ENCODE results near the gene CBX5. TPM values are rescaled to one million over a fixed set of nuclear protein-coding genes. Genes with fewer than 3 reads are reported as not detected.
A peak's percentile ranks its signal among the peaks of the same experiment; 100 is the strongest.

CBX5 gene
- total RNA-seq, 2 donors from 2014 or later, result 49.9 to 52.8 TPM

DNA sequence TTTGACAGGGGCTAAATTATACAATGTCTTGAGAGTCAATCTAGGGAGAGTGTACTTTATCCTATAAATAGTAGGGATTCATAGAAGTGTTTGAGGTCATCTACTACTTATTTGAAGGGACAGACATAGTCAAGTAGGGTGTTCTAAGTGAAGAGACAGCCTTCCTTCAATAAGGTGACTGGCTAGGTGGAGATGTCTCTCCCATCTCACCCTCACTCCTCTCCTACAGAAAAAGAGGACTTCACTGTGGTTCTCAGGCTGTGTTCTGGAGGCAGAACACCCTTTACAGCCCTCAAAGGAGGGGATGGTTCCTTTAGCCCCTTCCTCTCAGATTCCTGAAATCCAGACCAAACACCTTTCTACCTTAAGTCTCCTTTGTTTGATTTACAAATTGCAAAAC lies 23.7 kb upstream of the CBX5 start:
- no peak for DNase-seq (ENCODE audit: low spot score)
- Histone ChIP-seq H3K27me3 (replicated peaks; ENCODE audit: insufficient read depth) (no peaks in the 10 kb centered on the region), H3K4me3 (no peak overlapping the region), H3K4me1 (replicated peaks) (no peaks in the 10 kb centered on the region), H3K9me3 (no peaks in the 10 kb centered on the region), H3K36me3 (no peaks in the 10 kb centered on the region), H3K27ac (no peak overlapping the region)
- intact Hi-C loops (cut with DNase I), result no loop called here
- TF ChIP-seq POLR2AphosphoS5 (IDR thresholded peaks at IDR 0.05), result no peak
- TF ChIP-seq POLR2A (IDR thresholded peaks at IDR 0.05), result no peak
- TF ChIP-seq, protein P1, sequence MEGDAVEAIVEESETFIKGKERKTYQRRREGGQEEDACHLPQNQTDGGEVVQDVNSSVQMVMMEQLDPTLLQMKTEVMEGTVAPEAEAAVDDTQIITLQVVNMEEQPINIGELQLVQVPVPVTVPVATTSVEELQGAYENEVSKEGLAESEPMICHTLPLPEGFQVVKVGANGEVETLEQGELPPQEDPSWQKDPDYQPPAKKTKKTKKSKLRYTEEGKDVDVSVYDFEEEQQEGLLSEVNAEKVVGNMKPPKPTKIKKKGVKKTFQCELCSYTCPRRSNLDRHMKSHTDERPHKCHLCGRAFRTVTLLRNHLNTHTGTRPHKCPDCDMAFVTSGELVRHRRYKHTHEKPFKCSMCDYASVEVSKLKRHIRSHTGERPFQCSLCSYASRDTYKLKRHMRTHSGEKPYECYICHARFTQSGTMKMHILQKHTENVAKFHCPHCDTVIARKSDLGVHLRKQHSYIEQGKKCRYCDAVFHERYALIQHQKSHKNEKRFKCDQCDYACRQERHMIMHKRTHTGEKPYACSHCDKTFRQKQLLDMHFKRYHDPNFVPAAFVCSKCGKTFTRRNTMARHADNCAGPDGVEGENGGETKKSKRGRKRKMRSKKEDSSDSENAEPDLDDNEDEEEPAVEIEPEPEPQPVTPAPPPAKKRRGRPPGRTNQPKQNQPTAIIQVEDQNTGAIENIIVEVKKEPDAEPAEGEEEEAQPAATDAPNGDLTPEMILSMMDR (IDR thresholded peaks at IDR 0.05), result no peak

DNA sequence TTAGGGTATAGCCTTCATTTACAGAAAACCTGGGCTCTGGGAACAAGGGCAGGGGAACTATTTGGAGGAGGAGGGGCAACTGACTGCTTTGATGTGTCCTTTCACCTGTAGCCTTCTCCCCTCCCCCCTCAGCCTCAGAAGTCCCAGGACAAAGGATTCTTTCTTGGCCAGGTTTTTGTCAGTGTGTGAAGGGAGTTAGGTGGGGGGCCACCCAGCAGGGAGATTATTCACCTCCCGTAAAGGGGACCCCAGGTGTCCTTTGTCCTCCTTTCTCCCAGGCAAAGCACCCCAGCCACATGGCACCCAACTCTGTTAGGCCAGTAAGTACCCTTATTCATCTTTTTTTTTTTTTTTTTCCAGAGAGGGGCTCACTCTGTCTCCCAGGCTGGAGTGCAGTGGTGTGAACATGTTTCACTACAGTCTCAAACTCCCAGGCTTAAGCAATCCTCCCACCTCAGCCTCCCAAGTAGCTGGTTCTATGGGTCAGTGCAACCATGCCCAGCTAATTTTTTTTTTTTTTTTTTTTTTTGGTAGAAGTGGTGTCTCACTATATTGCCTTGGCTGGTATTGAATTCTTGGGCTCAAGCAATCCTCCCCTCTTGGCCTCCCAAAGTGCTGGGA lies 21.6 kb upstream of the CBX5 start:
- TF ChIP-seq POLR2AphosphoS5 (IDR thresholded peaks at IDR 0.05) (no peak), POLR2A (IDR thresholded peaks at IDR 0.05) (no peak)
- TF ChIP-seq, protein P1 (IDR thresholded peaks at IDR 0.05), result no peak
- Histone ChIP-seq H3K9me3 (no peaks in the 10 kb centered on the region), H3K4me3 (no peak overlapping the region), H3K36me3 (no peaks in the 10 kb centered on the region), H3K27me3 (replicated peaks; ENCODE audit: insufficient read depth) (no peaks in the 10 kb centered on the region), H3K4me1 (replicated peaks) (no peaks in the 10 kb centered on the region), H3K27ac (no peak overlapping the region)
- no peak for DNase-seq (ENCODE audit: low spot score)
- WGBS, result 68% methylated on average over 1 of the region's 1 CpG
- intact Hi-C loops (cut with DNase I), result no loop called here

DNA sequence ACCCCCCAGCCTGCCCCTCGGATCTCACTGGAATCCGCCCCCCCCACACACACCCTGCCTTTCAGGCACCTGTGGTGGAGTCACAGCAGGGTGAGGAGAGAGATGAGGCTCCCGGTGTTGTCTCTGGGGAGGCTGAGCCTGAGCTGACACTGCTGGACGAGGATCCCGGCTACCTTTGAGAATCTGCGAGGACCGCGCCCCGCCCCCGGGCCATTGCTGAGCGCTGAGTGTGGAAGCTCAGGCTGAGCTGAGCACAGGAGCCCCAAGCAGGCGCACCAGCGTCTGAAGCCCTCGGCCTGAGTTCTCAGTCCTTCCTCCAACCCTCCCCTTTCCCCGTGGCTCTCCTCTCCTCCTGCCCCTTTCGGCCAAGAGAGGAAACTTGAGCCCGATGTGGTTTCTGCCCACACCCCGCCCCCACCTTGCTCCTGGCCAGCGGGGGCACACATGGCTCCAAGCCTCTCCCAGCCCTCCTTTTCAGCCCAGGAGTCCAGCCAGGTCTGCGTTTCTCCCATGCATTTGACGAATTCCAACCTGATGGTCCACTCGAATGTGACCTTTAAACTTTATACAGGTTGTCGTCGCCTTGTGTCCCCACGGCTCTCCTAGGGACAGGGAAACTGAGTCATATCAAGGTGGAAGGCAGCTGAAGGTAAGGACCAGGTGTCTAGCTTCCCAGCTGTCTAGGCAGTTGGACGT lies 21.0 kb upstream of the CBX5 start, which contains the start of gene NFE2:
Gene NFE2, minus strand, starts transcription at position 284 of the 696 bp plus-strand sequence. CDS start 5,767 bp downstream, outside the sequence.
- no peaks in the 10 kb centered on the region for H3K36me3 ChIP-seq
- no peaks in the 10 kb centered on the region for H3K4me1 ChIP-seq (replicated peaks)
- H3K27ac ChIP-seq, result no peak within 1 kb of the TSS
- intact Hi-C loops (cut with DNase I), result no loop called here
- no peaks in the 10 kb centered on the region for H3K27me3 ChIP-seq (replicated peaks; ENCODE audit: insufficient read depth)
- no peak within 1 kb of the TSS for H3K4me3 ChIP-seq
- DNase-seq (ENCODE audit: low spot score), result peak; percentile 30
- no peaks in the 10 kb centered on the region for H3K9me3 ChIP-seq
- TF ChIP-seq POLR2A (IDR thresholded peaks at IDR 0.05), result no peak
- TF ChIP-seq POLR2AphosphoS5 (IDR thresholded peaks at IDR 0.05), result no peak
- TF ChIP-seq, protein P1 (IDR thresholded peaks at IDR 0.05), result peak in 1 of 4 experiments; percentile 11
- WGBS, result 9% methylated on average over 26 of the region's 26 CpGs

DNA sequence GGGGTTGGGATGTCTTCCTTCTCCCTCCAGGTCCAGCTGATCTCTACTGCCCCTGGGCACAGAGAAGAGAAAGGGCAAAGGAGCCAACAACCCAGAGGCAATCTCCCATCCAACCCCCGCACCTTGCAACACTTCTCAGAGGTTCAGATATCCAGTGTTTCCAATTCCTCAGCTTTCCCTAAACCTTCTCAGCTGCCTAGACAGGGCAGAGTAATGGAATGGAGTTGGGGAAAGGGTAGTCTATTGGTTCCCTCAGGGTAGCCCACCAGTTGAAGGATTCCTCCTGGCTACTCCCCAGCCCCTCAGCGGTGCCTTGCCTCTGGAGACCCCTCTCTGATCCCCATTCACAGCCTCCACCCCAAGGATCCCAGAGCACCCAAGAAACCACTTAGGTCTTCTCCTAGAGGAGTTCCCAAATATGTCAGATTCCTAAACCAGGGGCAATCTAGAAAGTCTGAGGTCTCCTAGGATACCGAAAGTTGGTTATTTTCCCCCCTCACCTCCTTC lies 20.4 kb upstream of the CBX5 start:
- no peak for DNase-seq (ENCODE audit: low spot score)
- TF ChIP-seq POLR2A (IDR thresholded peaks at IDR 0.05), result no peak
- TF ChIP-seq POLR2AphosphoS5 (IDR thresholded peaks at IDR 0.05), result no peak
- TF ChIP-seq, protein P1 (IDR thresholded peaks at IDR 0.05), result no peak
- Histone ChIP-seq H3K9me3 (no peaks in the 10 kb centered on the region), H3K4me3 (no peak overlapping the region), H3K27ac (no peak overlapping the region), H3K4me1 (replicated peaks) (no peaks in the 10 kb centered on the region), H3K36me3 (no peaks in the 10 kb centered on the region), H3K27me3 (replicated peaks; ENCODE audit: insufficient read depth) (no peaks in the 10 kb centered on the region)
- intact Hi-C loops (cut with DNase I), result no loop called here
- 65% methylated on average over 3 of the region's 3 CpGs for WGBS

All from prostate gland (tissue), 2 donors.